ENCODE measurements around the gene FOXL2NB. TPM values are rescaled to one million over a fixed set of nuclear protein-coding genes. Genes with fewer than 3 reads are reported as not detected.

The FOXL2NB gene
- total RNA-seq, 1 experiment from 2014 or later, result not detected

GRCh38 chr3:138907539-138907938 is 39.5 kb upstream of the FOXL2NB start:
- no TSS peak for BruUV-seq (replicated peaks)
- POLR2A ChIA-PET (ENCODE audit: low non-redundant PET), result interaction anchor here (0.6 kb wide), 1 partner anchor 63 kb away, joined by 4 read pairs; no protein-coding TSS in a partner anchor
- no peak for TF ChIP-seq EZH2 (IDR thresholded peaks at IDR 0.05; ENCODE audit: borderline replicate concordance, low read depth, low read length, poor library complexity, severe bottlenecking)
- TF ChIP-seq, protein P1, sequence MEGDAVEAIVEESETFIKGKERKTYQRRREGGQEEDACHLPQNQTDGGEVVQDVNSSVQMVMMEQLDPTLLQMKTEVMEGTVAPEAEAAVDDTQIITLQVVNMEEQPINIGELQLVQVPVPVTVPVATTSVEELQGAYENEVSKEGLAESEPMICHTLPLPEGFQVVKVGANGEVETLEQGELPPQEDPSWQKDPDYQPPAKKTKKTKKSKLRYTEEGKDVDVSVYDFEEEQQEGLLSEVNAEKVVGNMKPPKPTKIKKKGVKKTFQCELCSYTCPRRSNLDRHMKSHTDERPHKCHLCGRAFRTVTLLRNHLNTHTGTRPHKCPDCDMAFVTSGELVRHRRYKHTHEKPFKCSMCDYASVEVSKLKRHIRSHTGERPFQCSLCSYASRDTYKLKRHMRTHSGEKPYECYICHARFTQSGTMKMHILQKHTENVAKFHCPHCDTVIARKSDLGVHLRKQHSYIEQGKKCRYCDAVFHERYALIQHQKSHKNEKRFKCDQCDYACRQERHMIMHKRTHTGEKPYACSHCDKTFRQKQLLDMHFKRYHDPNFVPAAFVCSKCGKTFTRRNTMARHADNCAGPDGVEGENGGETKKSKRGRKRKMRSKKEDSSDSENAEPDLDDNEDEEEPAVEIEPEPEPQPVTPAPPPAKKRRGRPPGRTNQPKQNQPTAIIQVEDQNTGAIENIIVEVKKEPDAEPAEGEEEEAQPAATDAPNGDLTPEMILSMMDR (conservative IDR thresholded peaks at IDR 0.05; ENCODE audit: low read depth, low read length), result no peak

GRCh38 chr3:138908846-138909245 is 38.2 kb upstream of the FOXL2NB start:
- H3K27ac ChIP-seq (ENCODE audit: low read depth, low read length, poor library complexity, severe bottlenecking), result no peak overlapping the region
- BruUV-seq (replicated peaks), result no TSS peak
- H3K27me3 ChIP-seq (replicated peaks; ENCODE audit: insufficient read depth, low read depth, low read length, poor library complexity), result no peaks in the 10 kb centered on the region
- no peaks in the 10 kb centered on the region for H3K4me1 ChIP-seq (ENCODE audit: insufficient read depth, low read length, poor library complexity, severe bottlenecking)
- TF ChIP-seq, protein P1 (conservative IDR thresholded peaks at IDR 0.05; ENCODE audit: low read depth, low read length), result no peak
- TF ChIP-seq EZH2 (IDR thresholded peaks at IDR 0.05; ENCODE audit: borderline replicate concordance, low read depth, low read length, poor library complexity, severe bottlenecking), result no peak
- no peak overlapping the region for H3K4me3 ChIP-seq (ENCODE audit: low read depth, low read length, poor library complexity, severe bottlenecking)
- CTCF ChIA-PET, result interaction anchor here (1.6 kb wide), 1 partner anchor 15 kb away, joined by 3 read pairs; no protein-coding TSS in a partner anchor
- POLR2A ChIA-PET (ENCODE audit: low non-redundant PET), result no interaction called here
- no peaks in the 10 kb centered on the region for H3K9me3 ChIP-seq (ENCODE audit: low read depth, low read length, poor library complexity, severe bottlenecking)
- H3K36me3 ChIP-seq (ENCODE audit: insufficient read depth, low read length, poor library complexity, severe bottlenecking), result no peaks in the 10 kb centered on the region
- intact Hi-C loops (cut with micrococcal nuclease; ENCODE audit: unreplicated experiment), result no loop called here
- no peak for DNase-seq (ENCODE audit: low spot score)

More at GRCh38 chr3:138907539-138907938, 39.5 kb upstream of the FOXL2NB start:
- H3K27ac ChIP-seq (ENCODE audit: low read depth, low read length, poor library complexity, severe bottlenecking), result no peak overlapping the region
- no peaks in the 10 kb centered on the region for H3K4me1 ChIP-seq (ENCODE audit: insufficient read depth, low read length, poor library complexity, severe bottlenecking)
- H3K9me3 ChIP-seq (ENCODE audit: low read depth, low read length, poor library complexity, severe bottlenecking), result no peaks in the 10 kb centered on the region
- H3K36me3 ChIP-seq (ENCODE audit: insufficient read depth, low read length, poor library complexity, severe bottlenecking), result no peaks in the 10 kb centered on the region
- CTCF ChIA-PET, result no interaction called here
- intact Hi-C loops (cut with micrococcal nuclease; ENCODE audit: unreplicated experiment), result no loop called here
- no peak for DNase-seq (ENCODE audit: low spot score)
- H3K27me3 ChIP-seq (replicated peaks; ENCODE audit: insufficient read depth, low read depth, low read length, poor library complexity), result no peaks in the 10 kb centered on the region
- no peak overlapping the region for H3K4me3 ChIP-seq (ENCODE audit: low read depth, low read length, poor library complexity, severe bottlenecking)

DNA sequence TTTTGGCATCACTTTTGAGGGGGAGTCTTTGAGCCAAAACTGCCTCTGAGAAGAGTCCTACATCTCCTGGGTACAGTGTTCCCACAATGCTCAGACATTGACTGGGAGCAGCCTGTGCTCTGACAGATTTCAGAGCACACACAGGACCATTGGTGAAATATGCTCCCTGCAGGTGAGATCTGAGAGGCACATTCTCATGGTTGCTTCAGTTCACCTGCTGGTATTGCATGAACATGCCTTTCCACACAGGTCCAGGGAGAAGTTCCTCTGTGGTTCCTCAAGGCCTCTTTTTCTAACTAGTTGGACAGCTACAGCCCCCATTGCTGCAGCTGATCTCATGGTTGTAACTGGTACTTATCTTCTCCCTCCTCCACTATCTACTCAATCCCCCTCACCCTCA is 37.1 kb upstream of the FOXL2NB start:
- POLR2A ChIA-PET (ENCODE audit: low non-redundant PET), result no interaction called here
- no peaks in the 10 kb centered on the region for H3K4me1 ChIP-seq (ENCODE audit: insufficient read depth, low read length, poor library complexity, severe bottlenecking)
- H3K27me3 ChIP-seq (replicated peaks; ENCODE audit: insufficient read depth, low read depth, low read length, poor library complexity), result no peaks in the 10 kb centered on the region
- no peak for DNase-seq (ENCODE audit: low spot score)
- intact Hi-C loops (cut with micrococcal nuclease; ENCODE audit: unreplicated experiment), result no loop called here
- BruUV-seq (replicated peaks), result no TSS peak
- H3K27ac ChIP-seq (ENCODE audit: low read depth, low read length, poor library complexity, severe bottlenecking), result no peak overlapping the region
- no peaks in the 10 kb centered on the region for H3K9me3 ChIP-seq (ENCODE audit: low read depth, low read length, poor library complexity, severe bottlenecking)
- CTCF ChIA-PET, result interaction anchor here (1.6 kb wide), 1 partner anchor 14 kb away, joined by 3 read pairs; no protein-coding TSS in a partner anchor
- TF ChIP-seq EZH2 (IDR thresholded peaks at IDR 0.05; ENCODE audit: borderline replicate concordance, low read depth, low read length, poor library complexity, severe bottlenecking), result no peak
- TF ChIP-seq, protein P1 (conservative IDR thresholded peaks at IDR 0.05; ENCODE audit: low read depth, low read length), result no peak
- no peaks in the 10 kb centered on the region for H3K36me3 ChIP-seq (ENCODE audit: insufficient read depth, low read length, poor library complexity, severe bottlenecking)
- H3K4me3 ChIP-seq (ENCODE audit: low read depth, low read length, poor library complexity, severe bottlenecking), result no peak overlapping the region

Data from A673 (cell line).